Breast epithelium (tissue), 3 donors: ENCODE data around the gene STK32A.

Experiments used
- CTCF ChIP-seq, 3 donors: fragments of 450-650 bp; IDR thresholded peaks; one replicate each; pipeline ENCODE4 v1.5.1; 2016 to 2017; ENCODE audit warnings: antibody characterized with exemption in 3 of 3, mild to moderate bottlenecking in 3 of 3, moderate library complexity in 3 of 3
- POLR2A ChIP-seq: fragments of 450-650 bp; IDR thresholded peaks from one replicate; pipeline ENCODE4 v1.6.1; 2016; ENCODE audit warnings: antibody characterized with exemption, mild to moderate bottlenecking, moderate library complexity
- POLR2AphosphoS5 ChIP-seq, 3 donors: sonication (generic); formaldehyde crosslinking; IDR thresholded peaks; one replicate each; pipeline ENCODE4 v1.6.1; 2017; ENCODE audit warnings: antibody characterized with exemption in 3 of 3

- no peak for TF ChIP-seq POLR2A
- no peak for TF ChIP-seq CTCF (IDR thresholded peaks at IDR 0.05)
- TF ChIP-seq POLR2AphosphoS5 (IDR thresholded peaks at IDR 0.05), result no peak
Observed at GRCh38 chr5:147189109-147189424, 45.8 kb upstream of the STK32A start.
